HG03342 (cell line): ENCODE measurements around the gene CUL4A.

Experiments used
- ATAC-seq: cut with Tn5 transposase; IDR thresholded peaks from one replicate; pipeline ENCODE4 v1.9.1; 2021; ENCODE audit warnings: mild to moderate bottlenecking, moderate library complexity; ENCODE audit not compliant: unreplicated experiment

The CUL4A gene

DNA sequence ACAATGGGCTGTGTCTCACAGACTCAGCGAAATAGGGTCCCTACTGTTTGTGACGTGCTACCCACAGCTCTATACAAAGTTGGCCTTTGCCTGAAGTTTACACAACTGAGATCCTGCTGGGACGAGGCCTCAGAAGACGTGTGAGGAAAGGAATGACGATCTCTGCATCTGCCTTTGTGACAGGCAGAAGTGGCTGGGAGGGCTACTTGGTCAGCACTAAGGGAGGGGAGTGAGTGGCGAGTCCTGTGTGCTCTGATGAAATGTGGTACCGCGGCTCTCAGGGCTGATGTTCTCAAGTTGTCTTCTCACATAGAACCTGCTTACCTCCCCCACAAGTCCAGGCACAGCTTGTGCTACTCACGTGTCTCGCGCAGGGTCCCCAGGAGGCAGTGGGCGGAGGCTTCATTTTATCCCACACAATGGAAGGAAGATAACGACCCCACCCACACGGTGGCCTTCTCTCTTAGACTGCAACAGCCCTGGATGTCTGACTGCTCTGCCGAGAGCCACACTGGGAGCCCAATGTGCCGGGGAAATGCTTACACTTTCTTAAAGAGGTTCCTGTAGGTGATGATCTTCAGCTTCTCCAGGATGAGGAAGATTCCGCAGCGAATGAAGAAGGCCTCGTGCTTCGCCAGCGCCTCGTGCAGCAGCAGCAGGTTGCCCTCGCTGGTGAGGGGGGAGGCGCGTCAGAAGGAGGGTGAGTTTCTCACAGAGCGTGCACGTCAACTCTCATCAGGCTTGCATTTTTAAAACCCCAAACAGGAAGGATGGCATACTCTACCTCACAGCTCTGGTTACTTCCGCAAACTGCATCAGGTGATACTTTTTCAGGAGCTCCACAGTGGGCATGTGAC lies 29.8 kb upstream of the CUL4A start:
- ATAC-seq, result no peak

DNA sequence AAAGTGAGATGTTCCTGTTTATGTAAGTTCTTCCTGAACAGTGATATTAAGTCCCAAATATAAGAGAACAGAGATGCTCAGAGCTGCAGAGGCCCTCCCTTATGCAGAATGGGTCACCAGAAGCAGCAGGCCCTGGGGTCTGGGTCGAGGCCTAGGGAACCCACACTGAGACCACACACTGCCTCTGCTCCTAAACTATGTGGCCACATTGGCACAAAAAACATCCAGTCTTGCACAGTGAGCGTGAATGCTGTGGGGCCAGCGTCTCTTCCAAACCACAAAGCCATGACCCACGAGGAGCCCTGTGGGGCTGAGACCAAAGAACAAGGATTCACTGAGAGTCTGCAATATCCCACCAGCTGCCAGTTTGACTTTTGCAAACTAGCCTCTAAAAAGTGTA lies 27.4 kb upstream of the CUL4A start:
- ATAC-seq, result no peak

DNA sequence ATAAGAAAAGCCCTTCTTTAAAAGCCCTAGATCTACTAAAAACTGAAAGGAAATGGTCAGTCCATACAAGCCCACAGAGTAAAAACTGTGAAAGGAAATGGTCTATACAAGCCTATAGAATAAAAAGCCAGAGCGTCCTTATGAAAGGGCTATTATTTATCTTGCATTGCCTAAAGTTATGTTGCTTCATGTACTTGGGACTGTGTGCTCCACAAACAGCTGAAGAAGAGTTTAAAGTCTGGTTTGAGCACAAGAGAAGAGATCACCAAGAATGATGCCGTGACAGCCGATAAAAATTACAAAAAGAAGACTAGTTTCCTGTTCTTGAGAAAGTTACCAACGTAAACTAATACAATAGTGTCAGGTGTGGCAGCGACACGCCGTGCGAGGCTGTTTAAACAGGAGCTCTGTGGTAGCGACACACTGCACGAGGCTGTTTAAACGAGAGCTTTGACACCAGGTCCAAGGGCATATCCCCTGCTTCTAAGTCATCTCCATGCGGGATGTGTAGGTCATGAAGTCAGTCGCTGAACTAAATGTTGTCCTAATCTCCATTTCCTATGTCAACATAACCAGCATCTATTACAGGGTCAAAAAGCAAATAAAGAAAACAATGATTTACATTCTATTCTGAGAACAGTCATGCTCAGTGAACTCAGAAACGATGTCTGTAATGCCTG lies 25.8 kb upstream of the CUL4A start:
- no peak for ATAC-seq

DNA sequence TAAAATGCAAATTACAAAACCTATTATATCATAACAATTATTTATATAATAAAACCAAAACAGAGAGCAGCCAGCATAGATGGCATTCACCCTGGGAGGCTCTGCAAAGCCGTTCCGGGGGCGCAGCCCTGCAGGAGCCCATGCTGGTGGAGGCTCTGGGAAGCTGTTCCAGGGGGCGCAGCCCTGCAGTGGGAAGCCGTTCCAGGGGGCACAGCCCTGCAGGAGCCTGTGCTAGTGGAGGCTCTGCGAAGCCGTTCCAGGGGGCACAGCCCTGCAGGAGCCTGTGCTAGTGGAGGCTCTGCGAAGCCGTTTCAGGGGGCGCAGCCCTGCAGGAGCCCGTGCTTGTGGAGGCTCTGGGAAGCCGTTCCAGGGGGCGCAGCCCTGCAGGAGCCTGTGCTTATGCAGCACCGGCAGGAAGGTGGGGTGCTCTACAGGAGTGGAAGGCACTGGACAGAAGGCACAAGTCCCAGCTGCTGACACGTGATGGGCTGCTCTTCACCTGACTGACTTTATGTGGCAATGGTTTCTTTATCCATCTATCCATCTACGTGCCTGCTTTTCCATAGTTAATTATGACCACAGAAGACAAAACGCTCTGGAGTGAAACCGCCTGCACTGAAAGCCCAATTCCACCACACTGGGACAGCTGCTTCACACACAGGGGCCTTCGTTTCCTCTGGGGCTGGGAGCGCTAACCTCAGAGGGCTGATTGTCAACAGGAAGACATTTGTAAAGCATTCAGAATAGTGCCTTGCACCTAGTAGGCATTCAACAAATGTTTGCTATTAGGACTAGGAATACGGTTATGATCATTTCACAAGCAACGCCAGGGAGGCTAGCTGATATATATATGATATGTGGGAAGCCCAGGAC lies 24.6 kb upstream of the CUL4A start:
- ATAC-seq, result no peak

DNA sequence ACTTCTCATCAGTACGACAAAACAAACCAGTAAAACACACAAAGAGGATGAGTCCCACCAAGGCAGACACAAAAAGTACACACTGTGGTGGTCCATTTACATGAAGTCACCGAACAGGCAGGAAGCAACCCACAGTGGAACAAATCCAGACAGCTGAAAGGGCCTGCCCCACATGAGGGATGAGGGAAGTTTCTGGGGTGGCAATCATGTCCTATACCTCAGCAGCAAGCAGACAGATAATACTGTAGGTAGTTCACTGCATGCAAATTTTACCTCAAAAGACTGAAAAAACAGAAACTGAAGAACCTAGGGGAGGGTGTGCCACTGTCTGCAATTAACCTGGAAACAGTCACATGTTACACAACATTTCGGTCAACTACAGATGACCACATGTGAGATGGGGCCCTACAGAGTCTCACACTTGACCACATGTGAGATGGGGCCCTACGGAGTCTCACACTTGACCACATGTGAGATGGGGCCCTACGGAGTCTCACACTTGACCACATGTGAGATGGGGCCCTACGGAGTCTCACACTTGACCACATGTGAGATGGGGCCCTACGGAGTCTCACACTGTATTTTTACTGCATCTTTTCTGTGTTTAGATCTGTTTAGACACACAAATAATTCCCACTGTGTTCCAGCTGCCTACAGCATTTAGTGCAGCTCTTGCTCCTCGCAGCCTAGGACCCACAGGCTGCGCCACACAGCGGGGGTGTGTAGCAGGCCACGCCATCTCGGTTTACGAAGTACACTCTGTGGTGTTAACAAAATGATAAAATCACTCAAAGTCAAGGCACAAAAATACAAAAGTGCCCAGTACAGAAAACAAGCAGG lies 23.1 kb upstream of the CUL4A start:
- peak; percentile 79 for ATAC-seq

DNA sequence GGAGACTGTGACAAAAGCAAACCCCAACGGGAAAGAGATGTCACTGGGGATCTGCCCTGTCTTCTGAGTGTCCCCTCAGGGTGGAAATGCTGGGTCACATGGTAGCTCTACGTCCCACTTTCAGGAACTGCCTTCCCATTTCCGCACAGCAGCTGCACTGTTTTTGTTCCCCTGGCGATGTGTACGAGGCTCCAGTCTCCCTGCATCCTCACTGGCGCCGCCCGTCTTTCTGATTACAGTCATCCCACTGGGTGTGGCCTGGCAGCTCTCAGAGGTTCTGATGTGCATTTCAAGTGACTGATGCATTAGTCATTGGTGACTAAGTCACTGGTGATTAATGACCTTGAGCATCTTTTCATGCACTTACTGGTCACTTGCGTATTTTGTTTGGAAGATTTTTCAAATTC lies 22.1 kb upstream of the CUL4A start:
- ATAC-seq, result no peak

DNA sequence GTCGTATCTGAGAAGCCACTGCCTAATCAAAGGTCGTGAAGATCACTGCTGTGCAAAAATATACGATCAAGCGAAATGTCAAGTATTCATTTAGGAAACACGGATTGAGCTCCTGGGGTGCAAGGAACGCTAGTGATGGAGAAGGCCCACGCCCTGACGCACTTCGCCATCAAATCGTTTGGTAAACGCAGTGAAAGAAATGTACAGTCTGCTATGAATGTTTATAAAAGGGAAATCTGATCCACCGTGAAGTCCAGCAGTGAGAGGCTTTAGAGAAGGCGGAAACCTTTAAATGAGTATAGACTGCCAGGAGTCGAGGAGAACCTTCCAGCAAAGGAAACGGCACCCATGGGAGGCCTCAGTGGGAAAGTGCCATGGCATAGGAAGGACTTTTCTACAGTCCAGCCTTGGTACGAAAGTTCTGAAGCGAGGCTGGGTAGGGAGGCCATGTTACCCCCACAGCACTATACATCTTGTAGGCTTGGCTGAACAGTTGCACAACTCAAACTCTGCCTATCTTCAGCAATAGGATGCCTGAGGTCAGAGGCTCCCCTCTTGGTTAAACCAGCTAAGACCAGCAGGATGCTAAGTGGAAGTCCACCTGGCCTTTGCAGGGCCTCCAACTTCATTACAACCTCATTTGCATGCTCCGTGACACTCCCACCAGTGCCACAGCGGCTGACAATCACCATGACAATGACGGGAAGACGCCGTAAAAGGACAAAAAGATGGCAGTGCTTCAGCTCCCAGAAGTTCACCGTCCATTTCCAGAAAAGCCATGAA lies 21.3 kb upstream of the CUL4A start:
- no peak for ATAC-seq

DNA sequence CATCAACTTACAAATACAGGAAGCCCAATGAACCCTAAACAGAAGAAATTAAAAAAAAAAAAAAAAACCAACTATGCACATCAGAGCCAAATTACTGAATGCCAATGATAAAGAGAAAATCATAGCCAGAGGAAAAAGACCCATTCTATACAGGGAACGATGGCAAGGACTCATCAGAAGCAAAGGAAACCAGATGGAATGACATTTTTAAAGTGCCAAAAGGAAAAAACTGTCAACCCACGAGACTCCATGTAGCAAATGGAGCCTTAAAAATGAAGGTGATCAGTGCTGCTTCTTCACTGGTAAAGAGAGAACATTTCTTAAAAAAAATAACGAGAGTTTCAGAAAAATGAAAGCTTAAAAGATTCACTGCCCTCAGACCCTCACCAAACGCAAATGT lies 19.2 kb upstream of the CUL4A start:
- ATAC-seq, result no peak

DNA sequence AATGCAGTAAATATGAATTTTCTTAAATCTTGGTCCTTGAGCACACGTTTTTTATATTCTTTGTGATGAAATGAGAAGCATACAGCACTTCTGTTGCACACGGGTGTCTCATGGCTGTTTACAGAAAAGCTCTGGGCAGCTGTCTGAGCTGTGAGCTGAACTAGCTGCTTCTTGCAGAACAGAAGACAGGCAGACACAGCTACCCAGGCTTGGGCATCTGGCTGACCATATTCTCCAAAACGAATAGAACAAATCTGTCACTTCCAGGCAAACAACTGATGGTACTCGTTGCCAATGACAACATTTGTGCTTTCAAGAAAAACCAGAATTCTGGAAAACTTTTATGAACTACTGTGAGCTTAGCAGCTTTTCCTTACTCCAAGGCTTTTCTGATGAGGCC lies 17.1 kb upstream of the CUL4A start:
- no peak for ATAC-seq

DNA sequence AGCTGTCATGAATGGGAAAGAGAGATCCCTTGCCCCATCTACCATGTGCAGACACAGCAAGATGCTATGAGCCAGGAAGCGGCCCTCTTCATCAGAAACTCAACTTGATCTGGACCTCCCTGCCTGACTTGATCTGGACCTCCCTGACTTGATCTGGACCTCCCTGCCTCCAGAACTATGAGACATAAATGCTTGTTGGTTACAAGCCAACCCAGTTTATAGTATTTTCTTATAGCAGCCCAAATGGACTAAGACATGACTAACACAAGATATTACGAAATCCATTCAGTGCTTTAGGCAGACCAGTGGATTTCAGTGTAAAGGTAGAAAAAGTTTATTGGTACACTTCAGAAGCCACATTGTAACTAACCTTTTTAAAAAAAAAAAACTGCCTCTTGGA lies 16.5 kb upstream of the CUL4A start:
- ATAC-seq, result no peak

DNA sequence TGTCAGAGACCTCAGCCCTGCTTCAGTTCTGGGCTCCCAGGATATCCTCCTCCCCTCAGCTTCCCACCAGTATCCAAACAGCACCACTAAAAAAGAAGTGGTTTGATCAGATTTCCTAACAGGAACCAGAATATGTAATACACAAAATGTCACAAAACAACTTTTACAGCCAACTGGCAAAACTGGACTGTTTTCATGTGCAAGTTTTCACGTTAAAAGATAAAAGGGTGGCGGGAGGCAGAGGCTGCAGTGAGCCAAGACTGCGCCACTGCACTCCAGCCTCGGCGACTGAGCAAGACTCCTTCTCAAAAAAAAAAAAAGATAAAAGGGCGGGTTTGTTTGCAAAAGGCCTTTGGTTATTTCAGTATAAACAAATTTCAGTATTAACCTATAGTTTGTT lies 14.1 kb upstream of the CUL4A start:
- ATAC-seq, result no peak

DNA sequence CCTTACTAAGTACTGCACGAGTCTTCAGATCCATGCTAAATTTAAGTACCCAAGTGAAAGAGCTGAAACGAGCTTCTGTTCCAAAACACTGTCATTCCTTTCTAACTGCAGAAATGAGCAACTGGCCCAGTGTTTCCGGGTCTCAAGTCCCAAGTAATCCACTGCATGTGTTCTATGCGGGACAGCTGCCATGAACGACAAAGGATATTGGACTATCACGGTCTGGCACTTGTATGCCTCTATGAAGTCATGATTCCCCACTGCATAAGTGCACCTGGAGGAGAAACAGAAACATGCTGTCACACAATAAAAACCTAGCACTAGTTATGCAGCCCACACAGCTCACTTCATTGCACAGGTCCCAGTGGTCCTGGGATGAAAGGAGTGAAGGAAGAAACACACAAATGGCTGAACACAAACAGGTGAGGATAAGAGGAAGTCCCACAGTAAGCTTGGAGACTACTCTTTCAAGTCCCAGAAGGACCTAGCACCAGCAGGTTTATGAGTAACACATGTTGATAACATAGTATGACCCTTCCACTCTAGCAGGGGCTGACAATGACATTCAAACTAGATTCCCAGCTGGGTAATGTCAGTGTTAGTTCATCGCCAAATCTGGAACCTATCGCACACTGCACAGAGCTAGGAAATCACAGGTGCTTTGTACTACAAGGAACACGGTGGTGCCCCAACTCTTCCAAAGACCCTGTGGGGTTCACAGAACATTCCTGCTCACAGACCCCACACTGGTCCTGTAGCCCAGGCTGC lies 12.3 kb upstream of the CUL4A start:
- ATAC-seq, result no peak

DNA sequence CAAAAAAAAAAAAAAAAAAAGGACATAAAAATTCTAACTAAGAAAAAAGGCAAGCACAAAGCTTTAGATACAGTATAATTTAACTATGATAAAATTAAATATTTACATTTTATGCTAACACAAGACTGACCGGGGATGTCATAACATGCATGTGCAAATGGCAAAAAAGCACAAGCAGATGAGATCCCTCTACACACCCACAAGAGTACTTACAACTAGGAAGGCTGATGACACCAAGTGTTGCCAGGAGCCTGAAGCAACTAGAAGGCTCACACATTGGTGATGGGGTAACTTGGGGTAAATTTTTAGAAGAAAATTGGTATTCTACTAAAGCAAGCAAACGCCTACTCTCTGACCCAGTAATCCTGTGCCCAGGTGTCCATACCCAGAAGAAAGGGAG lies 7.6 kb upstream of the CUL4A start:
- ATAC-seq, result no peak

DNA sequence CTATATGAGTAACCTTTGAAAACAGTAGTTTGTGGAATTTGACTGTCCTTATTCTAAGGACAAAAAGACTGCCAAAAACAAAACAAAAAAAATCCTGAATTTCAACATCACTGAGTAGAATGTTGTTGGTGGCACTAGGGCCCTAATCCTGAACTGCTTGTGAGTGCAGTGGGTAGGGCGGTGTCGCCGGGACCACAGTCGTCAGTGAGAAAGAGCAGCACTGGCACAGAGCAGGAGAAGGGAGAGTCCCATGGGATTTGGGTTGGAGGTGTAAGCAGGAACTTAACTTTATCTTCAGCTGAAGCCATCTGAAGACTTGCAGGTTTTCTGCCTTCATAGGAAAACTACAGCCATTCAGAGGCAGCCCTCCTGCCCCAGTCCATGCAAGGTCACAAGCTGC lies 6.5 kb upstream of the CUL4A start:
- ATAC-seq, result no peak

DNA sequence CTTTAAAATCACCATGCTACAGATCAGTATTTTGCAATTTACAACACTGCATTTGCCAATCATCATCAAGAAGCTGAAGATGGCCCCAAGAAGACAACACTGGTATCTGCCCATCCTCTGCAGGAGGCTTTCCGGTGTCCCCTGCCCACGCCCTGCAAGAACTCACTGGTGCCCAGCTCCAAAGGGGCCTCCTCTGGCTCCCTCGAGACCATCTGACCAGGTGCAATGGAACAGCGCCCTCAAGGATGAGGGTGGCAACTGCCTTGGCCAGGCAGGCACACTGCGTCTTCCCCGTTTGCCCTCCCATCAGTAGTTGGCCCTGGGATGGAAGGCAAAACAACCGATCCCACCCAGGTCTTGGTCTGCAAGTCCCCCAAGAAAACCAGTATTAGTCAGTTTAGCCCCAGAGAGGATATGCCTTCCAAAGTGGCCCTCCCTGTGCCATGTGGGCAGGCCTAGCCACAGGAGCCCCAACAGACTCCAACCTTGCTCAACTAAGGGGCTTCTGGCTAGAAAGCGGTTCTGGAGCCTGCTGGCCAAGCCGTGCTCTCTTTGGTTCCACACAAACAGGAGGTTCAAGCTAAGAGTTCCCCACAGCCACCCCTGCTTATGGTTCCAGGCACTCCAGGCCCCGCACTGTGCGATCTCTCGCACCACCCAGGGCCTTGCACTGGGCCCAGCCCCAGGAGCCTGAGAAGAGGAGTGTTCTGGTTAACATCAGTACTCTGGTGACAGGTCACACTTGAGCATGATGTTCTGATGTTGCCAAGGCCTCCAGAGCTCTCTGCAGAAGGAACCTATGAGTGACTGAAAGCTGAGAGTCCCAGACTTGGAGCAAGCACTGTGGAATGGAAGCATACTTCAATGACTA lies 5.7 kb upstream of the CUL4A start:
- ATAC-seq, result no peak

DNA sequence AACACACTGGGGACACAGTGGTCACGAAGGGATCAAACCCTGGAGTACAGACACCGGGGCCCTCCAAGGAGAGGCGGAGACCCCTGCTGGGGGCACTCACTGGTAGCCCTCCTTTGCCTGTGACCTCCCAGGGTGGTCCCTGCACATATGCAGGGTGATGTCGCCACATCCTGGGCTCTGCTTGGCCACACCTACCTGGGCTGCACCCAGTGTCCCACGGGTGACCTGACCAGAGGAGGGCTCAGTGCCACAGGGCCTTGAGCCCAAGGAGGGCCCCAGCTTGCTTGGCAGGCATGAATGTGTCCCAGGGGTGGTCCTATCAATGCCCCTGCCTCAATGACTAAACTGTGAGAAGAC lies 5.1 kb upstream of the CUL4A start:
- no peak for ATAC-seq

DNA sequence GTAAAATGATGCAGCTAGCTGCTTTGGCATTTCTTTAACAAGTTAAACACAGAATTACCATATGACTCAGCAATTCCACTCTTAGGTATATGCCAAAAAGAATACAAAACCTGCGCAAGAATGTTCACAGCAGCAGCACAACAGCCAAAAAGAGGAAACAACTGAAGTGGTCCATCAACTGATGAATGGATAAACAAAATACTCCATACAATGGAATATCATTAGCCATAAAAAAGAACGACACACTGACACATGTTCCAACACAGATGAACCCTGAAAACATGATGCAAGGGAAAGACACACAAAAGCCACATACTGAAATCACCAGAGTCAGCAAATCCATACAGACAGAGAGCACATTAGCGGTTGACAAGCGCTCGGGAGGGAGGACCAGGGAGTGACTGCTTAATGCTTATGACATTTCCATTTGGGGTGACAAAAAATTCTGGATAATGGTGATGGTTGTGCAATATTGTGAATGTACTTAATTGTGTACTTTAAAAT lies 3.9 kb upstream of the CUL4A start:
- ATAC-seq, result no peak

DNA sequence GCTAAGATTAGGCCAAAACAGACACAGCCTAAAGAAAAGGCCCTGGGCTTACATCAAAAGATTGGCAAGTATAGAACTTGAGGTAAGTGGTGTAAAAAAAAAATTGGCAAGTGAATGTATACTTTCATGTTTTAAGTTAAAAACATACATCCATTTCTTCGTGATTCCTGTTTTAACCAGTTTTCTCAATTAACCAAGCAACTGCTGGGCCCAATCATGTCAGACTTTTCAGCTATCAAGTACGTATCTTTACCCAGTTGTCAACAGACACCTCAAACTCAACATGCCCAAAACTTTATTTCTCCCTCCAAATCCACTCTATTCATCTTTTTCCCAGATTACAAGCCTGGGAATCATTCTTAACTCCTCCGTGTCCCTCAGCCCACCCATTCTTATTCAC lies 2.0 kb upstream of the CUL4A start:
- no peak for ATAC-seq
